HEK293 (cell line): ENCODE results near the gene ETV1.

Experiments used
- CTCF ChIA-PET: fragments of 350-600 bp; formaldehyde crosslinking; extraction: SDS; loops from one replicate; lab custom pipeline; 2021; ENCODE audit warnings: antibody characterized with exemption; lab: Yijun Ruan, JAX
- POLR2A ChIA-PET: fragments of 300-600 bp; formaldehyde crosslinking; extraction: SDS; loops from one replicate; lab custom pipeline; 2020; ENCODE audit warnings: antibody characterized with exemption, inconsistent platforms; lab: Yijun Ruan, JAX
- H3K27ac ChIP-seq: fragments of 200-500 bp; sonication (Bioruptor generic); 2 replicates; pipeline ENCODE4 v1.5.1; 2014; ENCODE audit warnings: low read depth, low read length, control low read depth, inconsistent platforms; ENCODE audit errors: extremely low read depth
- H3K36me3 ChIP-seq, 2 experiments: fragments of 200-500 bp in 1 of 2; sonication (Bioruptor generic) in 1 of 2; 1 replicate in 1 of 2; 2 replicates in 1 of 2; pipeline ENCODE4 v1.5.1; 2014 to 2017; ENCODE audit warnings: inconsistent platforms in 2 of 2, low read length in 2 of 2; ENCODE audit not compliant: control insufficient read depth in 2 of 2, insufficient read depth in 1 of 2
- H3K4me1 ChIP-seq: fragments of 200-500 bp; sonication (Bioruptor generic); 2 replicates; pipeline ENCODE4 v1.5.1; 2014; ENCODE audit warnings: mild to moderate bottlenecking, low read length, inconsistent platforms; ENCODE audit not compliant: control insufficient read depth, insufficient read depth
- H3K4me3 ChIP-seq: 2 replicates; pipeline ENCODE4 v1.5.1; 2011; ENCODE audit warnings: low read depth, mild to moderate bottlenecking, control low read depth, low read length, moderate library complexity
- H3K9me3 ChIP-seq: fragments of 200-500 bp; sonication (Bioruptor generic); 2 replicates; pipeline ENCODE4 v1.5.1; 2014; ENCODE audit warnings: low read depth, low read length, inconsistent platforms; ENCODE audit not compliant: control insufficient read depth, insufficient read depth
- BCL11B ChIP-seq: fragments of 450-650 bp; formaldehyde crosslinking; IDR thresholded peaks from 2 replicates; pipeline ENCODE4 v1.5.1; 2016; ENCODE audit warnings: low read depth, missing biosample characterization, missing genetic modification characterization
- GLIS1 ChIP-seq: fragments of 450-650 bp; formaldehyde crosslinking; IDR thresholded peaks from 2 replicates; pipeline ENCODE4 v1.5.1; 2016; ENCODE audit warnings: missing biosample characterization, missing genetic modification characterization
- INSM2 ChIP-seq: fragments of 450-650 bp; formaldehyde crosslinking; IDR thresholded peaks from 2 replicates; pipeline ENCODE4 v1.5.1; 2016; ENCODE audit warnings: missing biosample characterization, missing genetic modification characterization
- MYNN ChIP-seq: fragments of 450-650 bp; formaldehyde crosslinking; IDR thresholded peaks from 2 replicates; pipeline ENCODE4 v1.5.1; 2016; ENCODE audit warnings: missing biosample characterization, missing genetic modification characterization, borderline replicate concordance
- PRDM1 ChIP-seq: fragments of 450-650 bp; formaldehyde crosslinking; IDR thresholded peaks from 2 replicates; pipeline ENCODE4; 2016; ENCODE audit warnings: missing biosample characterization, missing genetic modification characterization
- SALL2 ChIP-seq: fragments of 450-650 bp; formaldehyde crosslinking; IDR thresholded peaks from 2 replicates; pipeline ENCODE4 v1.5.0; 2017; ENCODE audit warnings: missing biosample characterization, mild to moderate bottlenecking, missing genetic modification characterization, borderline replicate concordance
- SP3 ChIP-seq: fragments of 450-650 bp; formaldehyde crosslinking; IDR thresholded peaks from 2 replicates; pipeline ENCODE4 v1.5.1; 2016; ENCODE audit warnings: missing biosample characterization, missing genetic modification characterization
- ZBTB11 ChIP-seq: fragments of 450-650 bp; formaldehyde crosslinking; conservative IDR thresholded peaks from 2 replicates; pipeline ENCODE4 v1.5.1; 2016; ENCODE audit warnings: low read depth, missing biosample characterization, missing genetic modification characterization
- ZBTB7A ChIP-seq: fragments of 450-650 bp; formaldehyde crosslinking; IDR thresholded peaks from 2 replicates; pipeline ENCODE4 v1.5.1; 2016; ENCODE audit warnings: low read depth, missing biosample characterization, missing genetic modification characterization
- ZNF112 ChIP-seq: fragments of 450-650 bp; formaldehyde crosslinking; IDR thresholded peaks from 2 replicates; pipeline ENCODE4 v1.5.0; 2017; ENCODE audit warnings: missing biosample characterization, missing genetic modification characterization
- ZNF140 ChIP-seq: fragments of 450-650 bp; formaldehyde crosslinking; IDR thresholded peaks from 2 replicates; pipeline ENCODE4 v1.5.1; 2016; ENCODE audit warnings: missing biosample characterization, missing genetic modification characterization
- ZNF155 ChIP-seq: fragments of 450-650 bp; formaldehyde crosslinking; IDR thresholded peaks from 2 replicates; pipeline ENCODE4 v1.5.1; 2016; ENCODE audit warnings: missing biosample characterization, missing genetic modification characterization
- ZNF16 ChIP-seq: fragments of 450-650 bp; formaldehyde crosslinking; IDR thresholded peaks from 2 replicates; pipeline ENCODE4 v1.5.1; 2016; ENCODE audit warnings: low read depth, missing biosample characterization, missing genetic modification characterization
- ZNF19 ChIP-seq: fragments of 450-650 bp; formaldehyde crosslinking; IDR thresholded peaks from 2 replicates; pipeline ENCODE4; 2016; ENCODE audit warnings: missing biosample characterization, missing genetic modification characterization, low read depth
- ZNF211 ChIP-seq: fragments of 450-650 bp; formaldehyde crosslinking; IDR thresholded peaks from 2 replicates; pipeline ENCODE4 v1.5.1; 2016; ENCODE audit warnings: low read depth, missing biosample characterization, missing genetic modification characterization
- ZNF26 ChIP-seq: fragments of 450-650 bp; formaldehyde crosslinking; IDR thresholded peaks from 2 replicates; pipeline ENCODE4 v1.5.1; 2016; ENCODE audit warnings: missing biosample characterization, missing genetic modification characterization
- ZNF404 ChIP-seq: fragments of 450-650 bp; formaldehyde crosslinking; IDR thresholded peaks from 2 replicates; pipeline ENCODE4 v1.5.1; 2017; ENCODE audit warnings: missing biosample characterization, missing genetic modification characterization
- ZNF423 ChIP-seq: fragments of 450-650 bp; formaldehyde crosslinking; IDR thresholded peaks from 2 replicates; pipeline ENCODE4 v1.5.1; 2016; ENCODE audit warnings: missing biosample characterization, missing genetic modification characterization
- ZNF530 ChIP-seq: fragments of 450-650 bp; formaldehyde crosslinking; IDR thresholded peaks from 2 replicates; pipeline ENCODE4 v1.5.1; 2016; ENCODE audit warnings: low read depth, missing biosample characterization, missing genetic modification characterization
- ZNF585B ChIP-seq: fragments of 450-650 bp; formaldehyde crosslinking; IDR thresholded peaks from 2 replicates; pipeline ENCODE4 v1.5.1; 2016; ENCODE audit warnings: missing biosample characterization, missing genetic modification characterization
- ZNF654 ChIP-seq: fragments of 450-650 bp; formaldehyde crosslinking; IDR thresholded peaks from 2 replicates; pipeline ENCODE4 v1.5.1; 2016; ENCODE audit warnings: low read depth, missing biosample characterization, missing genetic modification characterization
- ZNF660 ChIP-seq: fragments of 450-650 bp; IDR thresholded peaks from 2 replicates; pipeline ENCODE4 v1.5.1; 2018; ENCODE audit warnings: missing biosample characterization, mild to moderate bottlenecking, missing genetic modification characterization
- ZNF747 ChIP-seq: fragments of 450-650 bp; formaldehyde crosslinking; IDR thresholded peaks from 2 replicates; pipeline ENCODE4 v1.5.1; 2016; ENCODE audit warnings: missing biosample characterization, missing genetic modification characterization
- ZNF830 ChIP-seq: fragments of 450-650 bp; IDR thresholded peaks from 2 replicates; pipeline ENCODE4 v1.5.0; 2018; ENCODE audit warnings: missing biosample characterization, missing genetic modification characterization, low read depth, mild to moderate bottlenecking, moderate library complexity

ETV1 gene

GRCh38 chr7:14001139-14001538 is 11.7 kb upstream of the ETV1 start:
- ChIA-PET CTCF (no interaction called here), POLR2A (no interaction called here)
- Histone ChIP-seq H3K27ac (no peak overlapping the region), H3K4me3 (no peak overlapping the region), H3K4me1 (no peaks in the 10 kb centered on the region), H3K36me3 (no peaks in the 10 kb centered on the region), H3K9me3 (no peaks in the 10 kb centered on the region)
- TF ChIP-seq ZNF155 (tag by site-specific recombination) = no peak
- no peak for TF ChIP-seq INSM2 (tag by site-specific recombination)
- TF ChIP-seq ZNF654 (tag by site-specific recombination) = no peak
- no peak for TF ChIP-seq ZNF19 (tag by site-specific recombination)
- no peak for TF ChIP-seq ZBTB11 (tag by site-specific recombination)
- TF ChIP-seq ZNF140 (tag by site-specific recombination) = no peak
- TF ChIP-seq ZNF16 = no peak
- TF ChIP-seq ZNF404 = no peak
- TF ChIP-seq ZNF747 = no peak
- no peak for TF ChIP-seq ZNF211 (tag by site-specific recombination)
- TF ChIP-seq ZNF830 (tag by site-specific recombination) = no peak
- no peak for TF ChIP-seq ZNF585B (tag by site-specific recombination)
- TF ChIP-seq ZNF530 (tag by site-specific recombination) = no peak
- TF ChIP-seq ZNF660 (tag by site-specific recombination) = no peak

GRCh38 chr7:14000247-14000646 is 10.8 kb upstream of the ETV1 start:
- Histone ChIP-seq H3K27ac (no peak overlapping the region), H3K4me3 (no peak overlapping the region), H3K36me3 (no peaks in the 10 kb centered on the region), H3K4me1 (no peaks in the 10 kb centered on the region)
- POLR2A ChIA-PET = interaction anchor here (1.0 kb wide), 1 partner anchor 9 kb away, joined by 4 read pairs; no protein-coding TSS in a partner anchor
- no peak for TF ChIP-seq SP3 (tag by site-specific recombination)
- TF ChIP-seq, all 188 proteins: peak for 0
- CTCF ChIA-PET = no interaction called here
- H3K9me3 ChIP-seq = no peaks in the 10 kb centered on the region

- CTCF ChIA-PET = interaction anchor here (0.7 kb wide), 1 partner anchor 43 kb away, joined by 3 read pairs; no protein-coding TSS in a partner anchor
- Histone ChIP-seq H3K36me3 (no peaks in the 10 kb centered on the region), H3K27ac (no peak overlapping the region), H3K4me1 (no peaks in the 10 kb centered on the region), H3K4me3 (no peak overlapping the region), H3K9me3 (no peaks in the 10 kb centered on the region)
- POLR2A ChIA-PET = no interaction called here
- TF ChIP-seq ZBTB7A (tag by site-specific recombination) = no peak
- no peak for TF ChIP-seq PRDM1
- TF ChIP-seq ZNF530 (tag by site-specific recombination) = no peak
- TF ChIP-seq ZNF112 (tag by site-specific recombination) = no peak
- no peak for TF ChIP-seq ZNF19 (tag by site-specific recombination)
- no peak for TF ChIP-seq MYNN (tag by site-specific recombination)
- TF ChIP-seq BCL11B = no peak
- no peak for TF ChIP-seq ZNF26
- TF ChIP-seq ZNF423 (tag by site-specific recombination) = no peak
- TF ChIP-seq SALL2 (tag by site-specific recombination) = no peak
- TF ChIP-seq GLIS1 (tag by site-specific recombination) = no peak
Observed at GRCh38 chr7:13998866-13999265, 9.4 kb upstream of the ETV1 start.
